PC-3 (cell line): ENCODE results near the gene RPS15A. TPM values are rescaled to one million over a fixed set of nuclear protein-coding genes. Genes with fewer than 3 reads are reported as not detected.
"Not testable (repeated sequence)": the region's sequence is repeated elsewhere in the genome, so short reads cannot be mapped to it uniquely, and the experiment has no call there.

Source experiments
- ATAC-seq: fragments of 200-7000 bp; cut with Tn5 transposase; 2 replicates; pipeline ENCODE4 v1.9.1; 2020; ENCODE audit warnings: mild to moderate bottlenecking, moderate library complexity
- BruUV-seq: library from RNA; stranded (reverse); fragments of 400-500 nt; replicated peaks from 2 replicates; lab custom pipeline; 2021; lab: Mats Ljungman, UMichigan
- CTCF ChIA-PET: fragments of 300-600 bp; sonication (Branson Sonifier 250); formaldehyde crosslinking; loops from one replicate; lab custom pipeline; 2022; ENCODE audit warnings: antibody characterized with exemption; lab: Charles Lee
- POLR2A ChIA-PET: fragments of 300-600 bp; sonication (Branson Sonifier 250); formaldehyde crosslinking; loops from one replicate; lab custom pipeline; 2022; ENCODE audit warnings: antibody characterized with exemption; ENCODE audit not compliant: unreplicated experiment; lab: Charles Lee
- DNase-seq: peaks from one replicate; pipeline ENCODE4 v3.0.0-alpha.2; 2015
- H2AFZ ChIP-seq: fragments of 300-600 bp; sonication (generic); 2 replicates; pipeline ENCODE4 v1.6.0; 2016; ENCODE audit warnings: antibody characterized with exemption, low read length
- H3F3A ChIP-seq: fragments of 300-600 bp; sonication (generic); one replicate; pipeline ENCODE4 v1.6.0; 2017; ENCODE audit warnings: antibody characterized with exemption, low read length, control low read depth, mild to moderate bottlenecking; ENCODE audit not compliant: unreplicated experiment
- H3K27ac ChIP-seq: fragments of 300-600 bp; sonication (generic); 2 replicates; pipeline ENCODE4 v1.5.1; 2016; ENCODE audit warnings: mild to moderate bottlenecking, low read length
- H3K27me3 ChIP-seq: fragments of 300-600 bp; sonication (generic); 2 replicates; pipeline ENCODE4 v1.6.1; 2016; ENCODE audit warnings: low read length, mixed read lengths
- H3K36me3 ChIP-seq: fragments of 300-600 bp; sonication (generic); 2 replicates; pipeline ENCODE4 v1.6.1; 2016; ENCODE audit warnings: low read depth, mixed run types, low read length, mixed read lengths
- H3K4me1 ChIP-seq: fragments of 300-600 bp; sonication (generic); 2 replicates; pipeline ENCODE4 v1.5.1; 2016; ENCODE audit warnings: low read length; ENCODE audit not compliant: insufficient read depth
- H3K4me2 ChIP-seq: fragments of 300-600 bp; sonication (generic); 2 replicates; pipeline ENCODE4 v1.6.0; 2016; ENCODE audit warnings: low read length
- H3K4me3 ChIP-seq: fragments of 300-600 bp; sonication (generic); 2 replicates; pipeline ENCODE4 v1.5.1; 2016; ENCODE audit warnings: mild to moderate bottlenecking, low read length, mixed read lengths
- H3K79me2 ChIP-seq: fragments of 300-600 bp; sonication (generic); 2 replicates; pipeline ENCODE4 v1.6.1; 2017; ENCODE audit warnings: low read length, mixed read lengths
- H3K9ac ChIP-seq: fragments of 300-600 bp; sonication (generic); 2 replicates; pipeline ENCODE4 v1.6.0; 2016; ENCODE audit warnings: mild to moderate bottlenecking, low read length
- H3K9me2 ChIP-seq: fragments of 300-600 bp; sonication (generic); replicated peaks from 2 replicates; pipeline ENCODE4 v1.6.1; 2016; ENCODE audit warnings: mixed run types, low read length, mixed read lengths
- H3K9me3 ChIP-seq: fragments of 300-600 bp; sonication (generic); 2 replicates; pipeline ENCODE4 v1.6.1; 2016; ENCODE audit warnings: low read length, mixed read lengths
- H4K20me1 ChIP-seq: fragments of 300-600 bp; sonication (generic); 2 replicates; pipeline ENCODE4 v1.6.1; 2016; ENCODE audit warnings: low read length, mixed read lengths
- CTCF ChIP-seq: fragments of 300-600 bp; sonication (generic); conservative IDR thresholded peaks from 2 replicates; pipeline ENCODE4 v1.5.1; 2017; ENCODE audit warnings: antibody characterized with exemption, low read depth, mild to moderate bottlenecking, low read length
- EZH2 ChIP-seq: fragments of 300-600 bp; sonication (generic); IDR thresholded peaks from one replicate; pipeline ENCODE4 v1.6.1; 2017; ENCODE audit warnings: antibody characterized with exemption, mild to moderate bottlenecking, low read length; ENCODE audit not compliant: unreplicated experiment
- EZH2phosphoT487 ChIP-seq: fragments of 300-600 bp; sonication (generic); IDR thresholded peaks from 2 replicates; pipeline ENCODE4 v1.6.1; 2018; ENCODE audit warnings: mild to moderate bottlenecking, antibody characterized with exemption, low read length, borderline replicate concordance
- intact Hi-C: fragments of 100-400 bp; cut with micrococcal nuclease; formaldehyde crosslinking; loops from 2 replicates; pipeline ENCODE4 v1.9.0; 2023
- total RNA-seq: library from RNA; depleted of rRNA; stranded (reverse); fragments of >200 nt; gene quantifications from 2 replicates; pipeline ENCODE4 v1.2.3, GENCODE V29; 2014

The RPS15A gene
- total RNA-seq, 1 experiment from 2014 or later = 1,198 TPM

GRCh38 chr16:18782697-18783429, 7.3 kb downstream of the RPS15A start:
- H2AFZ ChIP-seq = no peak overlapping the region
- POLR2A ChIA-PET = no interaction called here
- peaks cover 48% of the 10 kb centered on the region for H3K79me2 ChIP-seq
- H3F3A ChIP-seq = no peaks in the 10 kb centered on the region
- DNase-seq = no peak
- H3K9ac ChIP-seq = no peak overlapping the region
- H4K20me1 ChIP-seq = peaks cover 52% of the 10 kb centered on the region
- H3K9me3 ChIP-seq = no peaks in the 10 kb centered on the region
- H3K27me3 ChIP-seq = no peaks in the 10 kb centered on the region
- ATAC-seq = no peak
- no TSS peak for BruUV-seq
- no peak overlapping the region for H3K27ac ChIP-seq
- no peak overlapping the region for H3K4me3 ChIP-seq
- peaks cover 4% of the 10 kb centered on the region; the same call in 1 of the 2 replicates for H3K4me1 ChIP-seq
- H3K9me2 ChIP-seq = no peaks in the 10 kb centered on the region
- intact Hi-C loops = loop anchor here (10.0 kb wide), 1 partner anchor 62 kb away; no protein-coding TSS in a partner anchor
- CTCF ChIA-PET = no interaction called here
- no peak for TF ChIP-seq CTCF
- TF ChIP-seq EZH2phosphoT487 = no peak
- no peak for TF ChIP-seq EZH2
- H3K4me2 ChIP-seq = no peak overlapping the region
- peaks cover 44% of the 10 kb centered on the region for H3K36me3 ChIP-seq

- H2AFZ ChIP-seq, H3K9me3 ChIP-seq, H3K9ac ChIP-seq, POLR2A ChIA-PET, H3F3A ChIP-seq, CTCF ChIA-PET, DNase-seq, ATAC-seq, H3K27me3 ChIP-seq, H3K9me2 ChIP-seq, H3K4me3 ChIP-seq, H3K4me2 ChIP-seq, BruUV-seq, H3K4me1 ChIP-seq, H3K27ac ChIP-seq: not testable (repeated sequence)
- Histone ChIP-seq H3K36me3 (peaks cover 32% of the 10 kb centered on the region), H3K79me2 (peaks cover 32% of the 10 kb centered on the region), H4K20me1 (peaks cover 35% of the 10 kb centered on the region)
- intact Hi-C loops = loop anchor here (10.0 kb wide), 1 partner anchor 64 kb away; no protein-coding TSS in a partner anchor
These were observed 8.9 kb downstream of the RPS15A start for GRCh38 chr16:18781232-18781631.

GRCh38 chr16:18780460-18781026, 9.6 kb downstream of the RPS15A start:
- peaks cover 25% of the 10 kb centered on the region for H3K79me2 ChIP-seq
- ATAC-seq, POLR2A ChIA-PET, H3K9me2 ChIP-seq, H3K9ac ChIP-seq, H3K9me3 ChIP-seq, DNase-seq, CTCF ChIA-PET, H3K27ac ChIP-seq, H2AFZ ChIP-seq, BruUV-seq, H3K4me3 ChIP-seq, H3K27me3 ChIP-seq, H3K4me2 ChIP-seq, H3F3A ChIP-seq, H3K4me1 ChIP-seq: not testable (repeated sequence)
- intact Hi-C loops = loop anchor here (10.0 kb wide), 1 partner anchor 64 kb away; no protein-coding TSS in a partner anchor
- H3K36me3 ChIP-seq = peaks cover 25% of the 10 kb centered on the region
- H4K20me1 ChIP-seq = peaks cover 28% of the 10 kb centered on the region

- H3K4me2 ChIP-seq, H3K27ac ChIP-seq, H3K4me1 ChIP-seq, intact Hi-C loops, H3K79me2 ChIP-seq, H4K20me1 ChIP-seq, POLR2A ChIA-PET, BruUV-seq, H3K9ac ChIP-seq, H3K36me3 ChIP-seq, CTCF ChIA-PET, H2AFZ ChIP-seq, H3K9me3 ChIP-seq, H3K27me3 ChIP-seq, H3F3A ChIP-seq, ATAC-seq, H3K4me3 ChIP-seq, H3K9me2 ChIP-seq, DNase-seq: not testable (repeated sequence)
These were observed 12.5 kb downstream of the RPS15A start for GRCh38 chr16:18777664-18778063.

- DNase-seq, H3K4me1 ChIP-seq, H2AFZ ChIP-seq, POLR2A ChIA-PET, H3K4me3 ChIP-seq, H3K79me2 ChIP-seq, H3F3A ChIP-seq, CTCF ChIA-PET, H4K20me1 ChIP-seq, H3K9me3 ChIP-seq, H3K4me2 ChIP-seq, H3K27ac ChIP-seq, BruUV-seq, H3K9me2 ChIP-seq, H3K36me3 ChIP-seq, H3K27me3 ChIP-seq, intact Hi-C loops, H3K9ac ChIP-seq: not testable (repeated sequence)
- ATAC-seq = peak; percentile 29; the same call in 1 of the 2 replicates
These were observed 13.8 kb downstream of the RPS15A start for GRCh38 chr16:18776334-18776733.
